ENCODE data around the gene RYR1. TPM values are rescaled to one million over a fixed set of nuclear protein-coding genes. Genes with fewer than 3 reads are reported as not detected.

Gene RYR1
- total RNA-seq, 1 donor from 2014 or later: 9.3 TPM

- no peaks in the 10 kb centered on the region for H3K4me1 Mint-ChIP-seq (ENCODE audit: unreplicated experiment)
- H3K27ac Mint-ChIP-seq: no peak overlapping the region
- no peak for TF ChIP-seq CTCF (conservative IDR thresholded peaks at IDR 0.05)
- H3K36me3 Mint-ChIP-seq: no peaks in the 10 kb centered on the region
- DNase-seq (ENCODE audit: extremely low spot score, unreplicated experiment): no peak
- H3K27me3 Mint-ChIP-seq: no peaks in the 10 kb centered on the region
- H3K9me3 Mint-ChIP-seq: no peaks in the 10 kb centered on the region
- no peak overlapping the region for H3K4me3 Mint-ChIP-seq
Measured at GRCh38 chr19:38453596-38453995, 20.1 kb downstream of the RYR1 start.

GRCh38 chr19:38455031-38455430 lies 21.5 kb downstream of the RYR1 start:
- no peaks in the 10 kb centered on the region for H3K9me3 Mint-ChIP-seq
- no peak for DNase-seq (ENCODE audit: extremely low spot score, unreplicated experiment)
- H3K27me3 Mint-ChIP-seq: no peaks in the 10 kb centered on the region
- H3K27ac Mint-ChIP-seq: no peak overlapping the region
- TF ChIP-seq CTCF (conservative IDR thresholded peaks at IDR 0.05): no peak
- H3K4me1 Mint-ChIP-seq (ENCODE audit: unreplicated experiment): no peaks in the 10 kb centered on the region
- H3K36me3 Mint-ChIP-seq: no peaks in the 10 kb centered on the region
- no peak overlapping the region for H3K4me3 Mint-ChIP-seq

DNA sequence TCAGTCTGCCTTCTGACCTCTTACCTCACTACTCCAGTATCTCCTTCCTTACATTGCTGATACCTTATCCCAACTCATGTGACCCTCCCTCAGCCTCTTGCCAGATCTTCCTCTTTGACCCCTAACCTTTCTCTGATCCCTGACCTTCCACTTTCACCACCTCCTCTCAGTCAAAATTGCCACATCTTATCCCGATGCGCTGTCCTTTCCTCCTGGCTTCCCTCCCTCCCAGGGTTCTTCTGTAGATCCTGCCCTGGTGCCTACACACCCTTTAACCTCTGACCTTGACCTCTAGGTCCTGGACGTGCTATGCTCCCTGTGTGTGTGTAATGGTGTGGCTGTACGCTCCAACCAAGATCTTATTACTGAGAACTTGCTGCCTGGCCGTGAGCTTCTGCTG lies 23.7 kb downstream of the RYR1 start:
- peaks cover 3% of the 10 kb centered on the region for H3K27me3 Mint-ChIP-seq
- no peaks in the 10 kb centered on the region for H3K4me1 Mint-ChIP-seq (ENCODE audit: unreplicated experiment)
- TF ChIP-seq CTCF (conservative IDR thresholded peaks at IDR 0.05): no peak
- H3K36me3 Mint-ChIP-seq: no peaks in the 10 kb centered on the region
- no peak overlapping the region for H3K27ac Mint-ChIP-seq
- no peaks in the 10 kb centered on the region for H3K9me3 Mint-ChIP-seq
- no peak overlapping the region for H3K4me3 Mint-ChIP-seq
- DNase-seq (ENCODE audit: extremely low spot score, unreplicated experiment): no peak

- Mint-ChIP-seq H3K27ac (no peak overlapping the region), H3K36me3 (no peaks in the 10 kb centered on the region), H3K4me1 (ENCODE audit: unreplicated experiment) (no peaks in the 10 kb centered on the region), H3K27me3 (peaks cover 4% of the 10 kb centered on the region), H3K9me3 (no peaks in the 10 kb centered on the region), H3K4me3 (no peak overlapping the region)
- no peak for DNase-seq (ENCODE audit: extremely low spot score, unreplicated experiment)
- TF ChIP-seq CTCF (conservative IDR thresholded peaks at IDR 0.05): no peak
Measured at GRCh38 chr19:38457690-38458405, 24.4 kb downstream of the RYR1 start.

GRCh38 chr19:38458991-38459390 lies 25.5 kb downstream of the RYR1 start:
- Mint-ChIP-seq H3K27ac (no peak overlapping the region), H3K4me1 (ENCODE audit: unreplicated experiment) (no peaks in the 10 kb centered on the region), H3K4me3 (no peak overlapping the region), H3K27me3 (peaks cover 4% of the 10 kb centered on the region), H3K9me3 (no peaks in the 10 kb centered on the region), H3K36me3 (no peaks in the 10 kb centered on the region)
- DNase-seq (ENCODE audit: extremely low spot score, unreplicated experiment): no peak
- TF ChIP-seq CTCF (conservative IDR thresholded peaks at IDR 0.05): no peak
